Gastroesophageal sphincter (tissue), 4 donors: ENCODE results near the gene WNT3. TPM values are rescaled to one million over a fixed set of nuclear protein-coding genes. Genes with fewer than 3 reads are reported as not detected.
A peak's percentile ranks its signal among the peaks of the same experiment; 100 is the strongest.

Experiments used
- ATAC-seq: fragments of 150-250 bp; one replicate; pipeline ENCODE4 v1.9.1; 2016; ENCODE audit warnings: mild to moderate bottlenecking, moderate library complexity
- H3K27ac ChIP-seq, 4 donors: fragments of 200-600 bp; sonication (generic) in 3 of 4; 1 replicate in 3 of 4; 2 replicates in 1 of 4; pipeline ENCODE4 v1.5.1; 2016 to 2019
- H3K27me3 ChIP-seq: fragments of 200-600 bp; sonication (generic); one replicate; pipeline ENCODE4 v1.5.1; 2019
- H3K36me3 ChIP-seq, 2 donors: fragments of 200-600 bp; sonication (generic); one replicate each; pipeline ENCODE4 v1.5.1; 2019; ENCODE audit warnings: control low read depth in 1 of 2
- H3K4me1 ChIP-seq, 3 donors: fragments of 200-600 bp; sonication (generic); 1 replicate in 2 of 3; 2 replicates in 1 of 3; pipeline ENCODE4 v1.5.1; 2016 to 2019; ENCODE audit warnings: control low read depth in 2 of 3
- H3K4me3 ChIP-seq, 2 donors: fragments of 200-600 bp; sonication (generic); one replicate each; pipeline ENCODE4 v1.5.1; 2019; ENCODE audit warnings: mild to moderate bottlenecking in 1 of 2, moderate library complexity in 1 of 2
- H3K9me3 ChIP-seq, 3 donors: fragments of 200-600 bp; sonication (generic); one replicate each; pipeline ENCODE4 v1.5.1; 2017 to 2019; ENCODE audit warnings: control low read depth in 2 of 3
- CTCF ChIP-seq, 4 experiments: fragments of 200-600 bp in 2 of 4; fragments of 450-650 bp in 2 of 4; sonication (generic) in 1 of 4; IDR thresholded peaks; one replicate each; pipeline ENCODE4 v1.5.1; 2017 to 2019; ENCODE audit warnings: antibody characterized with exemption in 4 of 4, mild to moderate bottlenecking in 2 of 4, moderate library complexity in 2 of 4
- EP300 ChIP-seq: sonication (generic); formaldehyde crosslinking; IDR thresholded peaks from one replicate; pipeline ENCODE4 v1.6.1; 2017; ENCODE audit warnings: antibody characterized with exemption, mild to moderate bottlenecking
- POLR2A ChIP-seq, 2 donors: fragments of 450-650 bp; IDR thresholded peaks; one replicate each; pipeline ENCODE4 v1.6.1; 2017; ENCODE audit warnings: antibody characterized with exemption in 2 of 2, mild to moderate bottlenecking in 2 of 2, moderate library complexity in 1 of 2
- POLR2AphosphoS5 ChIP-seq: sonication (generic); formaldehyde crosslinking; IDR thresholded peaks from one replicate; pipeline ENCODE4 v1.6.1; 2017; ENCODE audit warnings: antibody characterized with exemption
- WGBS, 2 donors: methylation state at CpG; one replicate each; pipeline ENCODE4 v1.1.5; 2018; ENCODE audit warnings: low coverage in 1 of 2; 5-methylcytosine and 5-hydroxymethylcytosine counted together
- total RNA-seq, 4 donors: library from RNA; depleted of rRNA; stranded (reverse); fragments of >200 nt; gene quantifications; one replicate each; pipeline ENCODE4 v1.1.0, GENCODE V29; 2016

The WNT3 gene
- total RNA-seq, 4 donors from 2014 or later, result 0.62 to 1.4 (median 0.99) TPM

- no peak for ATAC-seq
- Histone ChIP-seq H3K4me1 (peaks cover 0 to 26% (median 5%) of the 10 kb centered on the region in 3 donors), H3K4me3 (no peak overlapping the region), H3K27ac (no peak overlapping the region), H3K36me3 (no peaks in the 10 kb centered on the region), H3K9me3 (no peaks in the 10 kb centered on the region), H3K27me3 (peaks cover 7% of the 10 kb centered on the region)
- 90% methylated on average over 2 of the region's 15 CpGs; no CpG with 5 or more reads in 1 of the 2 donors for WGBS, 2 donors
- TF ChIP-seq EP300, result no peak
- no peak for TF ChIP-seq CTCF (IDR thresholded peaks at IDR 0.05)
- TF ChIP-seq POLR2AphosphoS5, result no peak
- TF ChIP-seq POLR2A (IDR thresholded peaks at IDR 0.05), result no peak
These were observed 50.0 kb downstream of the WNT3 start for GRCh38 chr17:46768540-46768870.

DNA sequence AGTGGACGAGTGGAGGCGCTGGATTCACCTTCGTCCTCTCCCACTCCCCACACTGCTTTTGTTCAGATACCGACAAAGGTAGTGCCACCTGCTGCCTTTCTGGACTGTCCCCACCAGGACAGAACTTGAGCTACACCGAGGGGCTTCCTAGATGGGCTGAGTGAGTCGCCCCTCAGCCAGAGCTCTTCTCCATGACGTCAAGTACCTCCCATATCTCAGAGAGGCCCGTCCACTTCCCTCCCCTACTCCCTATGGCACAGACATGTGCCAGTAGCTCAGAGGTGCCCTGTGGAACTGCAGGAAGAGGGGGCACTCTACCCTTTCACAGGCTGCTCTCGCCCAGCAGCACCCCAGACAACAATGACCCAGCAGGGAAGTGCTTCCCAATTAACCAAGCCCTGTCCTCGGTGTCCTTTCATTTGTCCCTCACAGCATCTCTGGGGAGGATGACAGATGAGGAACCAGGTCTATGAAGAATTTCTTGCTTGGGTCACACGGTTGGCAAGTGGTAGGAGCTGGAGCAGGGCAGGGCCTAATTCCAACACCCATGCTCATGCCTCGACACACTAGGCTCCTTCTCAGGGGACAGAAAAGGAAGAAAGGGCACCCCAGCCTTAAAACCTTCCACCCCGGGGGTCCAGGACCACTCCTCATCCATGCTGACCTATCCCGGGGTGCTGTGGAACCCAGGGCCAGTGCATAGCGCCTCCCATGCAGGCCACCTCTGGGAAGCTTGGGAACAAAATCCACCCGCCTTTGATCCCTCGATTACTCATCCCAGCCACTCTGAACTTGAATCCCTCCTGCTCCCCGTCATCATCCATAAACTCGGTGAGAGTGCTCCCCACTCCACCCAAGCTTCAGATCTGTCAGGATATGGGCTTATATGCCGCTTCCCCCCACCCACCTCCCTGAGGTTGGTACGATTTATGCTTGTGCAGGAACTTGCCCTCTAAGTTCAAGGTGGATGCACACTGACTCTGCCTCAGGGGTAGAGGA lies 51.7 kb downstream of the WNT3 start:
- WGBS, 2 donors, result 93 to 94% methylated on average over 3 to 9 of the region's 21 CpGs
- H3K36me3 ChIP-seq, result no peaks in the 10 kb centered on the region
- no peak for ATAC-seq
- peaks cover under 1% of the 10 kb centered on the region for H3K27me3 ChIP-seq
- no peak for TF ChIP-seq POLR2A (IDR thresholded peaks at IDR 0.05)
- TF ChIP-seq CTCF (IDR thresholded peaks at IDR 0.05), result no peak
- TF ChIP-seq EP300, result no peak
- TF ChIP-seq POLR2AphosphoS5, result no peak
- no peak overlapping the region for H3K27ac ChIP-seq
- H3K4me1 ChIP-seq, result peaks cover 0 to 16% (median 0%) of the 10 kb centered on the region in 3 donors
- H3K9me3 ChIP-seq, result no peaks in the 10 kb centered on the region
- no peak overlapping the region for H3K4me3 ChIP-seq

GRCh38 chr17:46765453-46765852 lies 53.0 kb downstream of the WNT3 start:
- no peaks in the 10 kb centered on the region for H3K27me3 ChIP-seq
- no peak for ATAC-seq
- no peak overlapping the region for H3K4me3 ChIP-seq
- WGBS, 2 donors, result 100% methylated on average over 1 of the region's 12 CpGs; no CpG with 5 or more reads in 1 of the 2 donors
- TF ChIP-seq EP300 (no peak), POLR2AphosphoS5 (no peak), POLR2A (IDR thresholded peaks at IDR 0.05) (no peak), CTCF (IDR thresholded peaks at IDR 0.05) (no peak)
- H3K9me3 ChIP-seq, result no peaks in the 10 kb centered on the region
- H3K4me1 ChIP-seq, result peaks cover 0 to 7% (median 0%) of the 10 kb centered on the region in 3 donors
- no peak overlapping the region for H3K27ac ChIP-seq
- H3K36me3 ChIP-seq, result no peaks in the 10 kb centered on the region

DNA sequence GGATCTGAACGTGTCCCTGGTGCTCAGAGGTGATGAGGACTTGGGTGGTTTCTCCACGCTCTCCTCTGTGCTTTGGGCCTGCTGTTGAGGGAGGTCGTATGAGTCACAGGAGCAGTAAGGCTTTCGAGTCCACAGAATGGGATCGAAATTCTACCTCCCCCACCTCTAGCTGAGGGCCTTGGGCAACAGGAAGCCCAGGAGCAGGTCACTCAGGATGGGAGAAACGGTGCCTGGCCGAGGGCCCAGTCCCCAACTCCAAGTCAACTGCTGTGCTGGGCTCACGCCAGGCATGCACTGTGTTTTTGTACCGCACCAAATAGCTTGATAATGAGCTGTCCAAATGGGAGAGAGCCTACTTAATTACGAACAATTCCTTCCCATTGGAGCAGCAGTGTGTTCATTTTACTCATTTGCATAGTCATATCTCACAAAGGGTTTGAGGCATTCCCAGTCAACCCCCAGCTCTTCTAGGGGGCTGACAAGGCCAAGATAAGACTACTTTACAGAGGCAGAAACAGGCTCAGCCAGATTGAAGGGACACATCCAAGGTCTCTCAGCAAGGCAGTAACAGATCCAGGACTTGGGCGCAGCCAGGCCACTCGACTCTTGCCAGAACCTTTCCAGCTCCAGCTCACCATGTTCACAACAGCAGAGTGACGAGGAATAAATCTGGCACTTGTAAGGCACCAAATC lies 53.6 kb downstream of the WNT3 start:
- TF ChIP-seq CTCF (IDR thresholded peaks at IDR 0.05), result no peak
- no peak for TF ChIP-seq POLR2AphosphoS5
- no peak for TF ChIP-seq POLR2A (IDR thresholded peaks at IDR 0.05)
- no peak for TF ChIP-seq EP300
- no peaks in the 10 kb centered on the region for H3K9me3 ChIP-seq
- H3K4me1 ChIP-seq, result peaks cover 0 to 6% (median 0%) of the 10 kb centered on the region in 3 donors
- 60% methylated on average over 2 of the region's 13 CpGs; no CpG with 5 or more reads in 1 of the 2 donors for WGBS, 2 donors
- H3K4me3 ChIP-seq, result no peak overlapping the region
- H3K36me3 ChIP-seq, result no peaks in the 10 kb centered on the region
- H3K27me3 ChIP-seq, result no peaks in the 10 kb centered on the region
- H3K27ac ChIP-seq, result no peak overlapping the region
- peak; percentile 42 for ATAC-seq
